Activated CD8-positive, alpha-beta memory T cell treated with anti-CD3 and anti-CD28 coated beads, Interleukin-2, amount 50 U/mL, for 24 hours (primary cell): ENCODE results near the gene MROH8.
"Not testable (repeated sequence)": the region's sequence is repeated elsewhere in the genome, so short reads cannot be mapped to it uniquely, and the experiment has no call there.

Source experiments
- DNase-seq: peaks from one replicate; pipeline ENCODE4 v3.0.0-alpha.2; 2020; ENCODE audit errors: extremely low read depth

MROH8 gene

GRCh38 chr20:37154684-37155298 is 24.6 kb downstream of the MROH8 start:
- DNase-seq, result no peak

GRCh38 chr20:37152284-37152683 is 27.1 kb downstream of the MROH8 start:
- no peak for DNase-seq

GRCh38 chr20:37151529-37151928 is 27.8 kb downstream of the MROH8 start:
- DNase-seq, result no peak

- not testable (repeated sequence) for DNase-seq
These were observed 28.5 kb downstream of the MROH8 start for GRCh38 chr20:37150864-37151263.

- DNase-seq, result no peak
These were observed 32.1 kb downstream of the MROH8 start for GRCh38 chr20:37147250-37147649.

GRCh38 chr20:37144856-37145404 is 34.4 kb downstream of the MROH8 start:
- no peak for DNase-seq

- DNase-seq, result no peak
These were observed 36.6 kb downstream of the MROH8 start for GRCh38 chr20:37142708-37143107.

GRCh38 chr20:37137547-37137946 is 41.8 kb downstream of the MROH8 start:
- DNase-seq, result no peak

GRCh38 chr20:37133952-37134351 is 45.4 kb downstream of the MROH8 start:
- DNase-seq, result no peak

- DNase-seq, result no peak
These were observed 47.9 kb downstream of the MROH8 start for GRCh38 chr20:37131486-37131885.

GRCh38 chr20:37128803-37129202 is 50.5 kb downstream of the MROH8 start:
- DNase-seq, result no peak

- DNase-seq, result not testable (repeated sequence)
These were observed 53.1 kb downstream of the MROH8 start for GRCh38 chr20:37126290-37126689.

- no peak for DNase-seq
These were observed 55.9 kb downstream of the MROH8 start for GRCh38 chr20:37123441-37123840.

GRCh38 chr20:37120497-37120896 is 58.9 kb downstream of the MROH8 start:
- no peak for DNase-seq

GRCh38 chr20:37119356-37120036 is 59.9 kb downstream of the MROH8 start:
- DNase-seq, result no peak

GRCh38 chr20:37114012-37114411 is 65.3 kb downstream of the MROH8 start:
- no peak for DNase-seq

- no peak for DNase-seq
These were observed 67.4 kb downstream of the MROH8 start for GRCh38 chr20:37111926-37112455.

GRCh38 chr20:37108676-37109075 is 70.7 kb downstream of the MROH8 start:
- no peak for DNase-seq

GRCh38 chr20:37102571-37102970 is 76.8 kb downstream of the MROH8 start:
- DNase-seq, result no peak

- no peak for DNase-seq
These were observed 82.8 kb downstream of the MROH8 start for GRCh38 chr20:37096415-37097041.

GRCh38 chr20:37095599-37096414 is 83.5 kb downstream of the MROH8 start, which contains the start of gene RBL1:
RBL1 (minus strand) TSS chr20:37095997; CDS start chr20:37095928, 69 bp downstream.
- peak; percentile 69 for DNase-seq
